Mammary epithelial cell (primary cell): ENCODE data around the gene VPS54.

Experiments used
- CTCF ChIP-seq, 2 donors: IDR thresholded peaks in 1 of 2; conservative IDR thresholded peaks in 1 of 2; 2 replicates each; pipeline ENCODE4 v1.5.1; 2011 to 2012; ENCODE audit warnings: inconsistent platforms in 2 of 2, low read length in 2 of 2, mild to moderate bottlenecking in 2 of 2, control low read depth in 1 of 2, low read depth in 1 of 2; ENCODE audit not compliant: insufficient read depth in 1 of 2; ENCODE audit errors: extremely low read depth in 1 of 2
- EZH2 ChIP-seq: IDR thresholded peaks from 2 replicates; pipeline ENCODE4 v1.6.1; 2012; ENCODE audit warnings: low read length, inconsistent platforms, borderline replicate concordance

GRCh38 chr2:64012115-64012514, 7.1 kb downstream of the VPS54 start:
- TF ChIP-seq CTCF (conservative IDR thresholded peaks at IDR 0.05 in 1 of 2, IDR thresholded peaks at IDR 0.05 in 1 of 2; ENCODE audit: extremely low read depth in 1 of 2, insufficient read depth in 1 of 2, low read depth in 1 of 2, low read length in 2 of 2), result no peak
- TF ChIP-seq EZH2, result no peak
